NCI-H345 treated with DMSO at 0.1 percent for 48 hours (cell line): ENCODE measurements around the gene ANO1.

Experiments
- DNase-seq: peaks from one replicate; lab custom pipeline; 2025; ENCODE audit not compliant: unreplicated experiment; lab: John Stamatoyannopoulos, UW

The ANO1 gene

GRCh38 chr11:70072861-70073755, 5.0 kb upstream of the ANO1 start:
- peak; percentile 49 for DNase-seq

- DNase-seq = no peak
These were observed 4.2 kb upstream of the ANO1 start for GRCh38 chr11:70073871-70074371.

- no peak for DNase-seq
These were observed 3.4 kb upstream of the ANO1 start for GRCh38 chr11:70074746-70075145.

GRCh38 chr11:70075836-70076235, 2.3 kb upstream of the ANO1 start:
- no peak for DNase-seq

DNA sequence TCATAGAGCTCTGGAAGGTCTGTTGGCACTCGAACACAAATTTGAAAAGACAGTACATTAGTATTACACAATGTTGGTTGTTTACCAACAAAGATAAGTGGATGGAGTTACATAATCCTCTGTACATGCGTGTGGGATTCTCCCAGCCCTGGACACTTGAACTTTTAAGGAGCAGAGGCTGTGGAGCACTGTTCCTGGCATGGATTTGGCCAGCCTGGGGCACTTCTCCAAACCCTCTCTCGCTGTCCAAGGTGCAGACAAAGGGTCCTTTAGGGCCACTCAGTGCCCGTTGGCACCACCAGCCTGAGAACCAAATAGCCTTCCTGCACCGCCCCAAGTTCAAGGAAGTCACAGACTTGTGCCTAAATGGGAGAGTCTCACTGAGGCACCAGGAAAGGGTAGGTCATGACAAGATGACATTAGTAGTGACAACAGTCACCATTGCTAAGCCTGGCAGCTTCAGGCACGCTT, 1.6 kb upstream of the ANO1 start:
- no peak for DNase-seq

- DNase-seq = no peak
These were observed 564 bp upstream of the ANO1 start for GRCh38 chr11:70077411-70078094.

- no peak for DNase-seq
These were observed 882 bp downstream of the ANO1 start for GRCh38 chr11:70078781-70079616.

GRCh38 chr11:70079691-70080090, 1.6 kb downstream of the ANO1 start:
- DNase-seq = no peak

DNA sequence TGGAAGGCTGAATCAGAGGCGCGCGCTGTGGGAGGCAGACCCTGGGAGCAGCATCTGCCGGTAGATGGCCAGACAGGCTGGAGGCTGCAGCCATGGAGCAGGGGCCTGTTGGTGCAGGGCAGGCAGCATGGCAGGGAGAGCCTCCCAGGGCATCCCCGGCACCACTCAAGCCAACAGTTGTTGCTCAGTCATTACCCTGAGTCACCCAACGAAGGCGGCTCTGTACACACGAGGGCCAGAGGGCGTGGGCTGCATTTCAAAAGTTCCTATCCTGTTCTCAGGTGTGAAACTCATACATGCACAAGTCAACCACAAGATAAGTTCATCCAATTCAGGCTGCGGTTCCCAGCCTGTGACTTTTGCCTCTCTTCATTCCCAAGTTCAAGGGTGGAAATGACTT, 2.6 kb downstream of the ANO1 start:
- DNase-seq = no peak

DNA sequence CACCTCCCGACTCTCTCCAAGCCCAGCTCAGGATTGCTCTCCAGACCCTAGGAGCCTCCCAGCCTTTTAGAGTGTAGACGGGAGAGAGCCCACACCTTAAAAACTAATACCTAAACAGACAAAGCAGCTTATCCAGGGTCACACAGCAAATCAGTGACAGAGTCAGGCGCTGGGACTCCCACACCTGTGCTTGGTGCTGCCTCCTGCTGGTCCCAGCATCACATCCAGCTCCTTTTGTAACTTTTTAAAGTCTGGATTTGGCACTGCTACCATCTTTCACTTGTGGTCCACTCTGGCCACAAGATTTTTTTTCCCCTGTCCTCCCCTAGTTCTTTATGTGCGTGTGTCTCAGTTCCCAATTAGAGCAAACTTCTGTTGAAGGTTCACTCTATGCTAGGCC, 4.7 kb downstream of the ANO1 start:
- DNase-seq = no peak

- no peak for DNase-seq
These were observed 6.2 kb downstream of the ANO1 start for GRCh38 chr11:70084046-70084984.

GRCh38 chr11:70085815-70086769, 8.0 kb downstream of the ANO1 start:
- no peak for DNase-seq

- no peak for DNase-seq
These were observed 9.5 kb downstream of the ANO1 start for GRCh38 chr11:70087446-70088167.

DNA sequence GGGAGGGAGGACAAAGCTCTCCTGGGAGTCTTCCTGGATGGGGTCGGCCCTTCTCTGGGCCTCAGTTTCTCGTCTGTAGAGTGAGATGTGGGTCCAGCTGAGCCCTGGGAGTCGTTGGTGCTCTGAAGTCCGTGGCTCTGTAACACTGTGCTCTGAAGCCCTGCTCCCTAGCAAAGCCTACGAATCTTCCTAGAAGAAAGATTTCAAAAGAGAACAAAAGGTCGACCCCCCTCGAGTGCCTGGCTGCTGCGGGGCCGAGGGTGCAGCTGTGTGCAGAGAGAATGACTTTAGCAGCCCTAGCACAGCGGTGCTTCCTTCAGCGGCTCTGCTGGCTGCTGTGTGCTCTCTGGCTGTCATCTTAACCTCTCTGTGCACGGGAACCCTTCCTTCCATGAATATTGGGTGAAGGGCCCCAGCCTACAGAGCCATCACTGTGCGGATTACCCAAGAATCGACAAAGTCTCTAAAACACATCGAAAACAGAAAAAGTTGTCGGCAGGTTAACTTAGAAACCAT, 10.7 kb downstream of the ANO1 start:
- no peak for DNase-seq

DNA sequence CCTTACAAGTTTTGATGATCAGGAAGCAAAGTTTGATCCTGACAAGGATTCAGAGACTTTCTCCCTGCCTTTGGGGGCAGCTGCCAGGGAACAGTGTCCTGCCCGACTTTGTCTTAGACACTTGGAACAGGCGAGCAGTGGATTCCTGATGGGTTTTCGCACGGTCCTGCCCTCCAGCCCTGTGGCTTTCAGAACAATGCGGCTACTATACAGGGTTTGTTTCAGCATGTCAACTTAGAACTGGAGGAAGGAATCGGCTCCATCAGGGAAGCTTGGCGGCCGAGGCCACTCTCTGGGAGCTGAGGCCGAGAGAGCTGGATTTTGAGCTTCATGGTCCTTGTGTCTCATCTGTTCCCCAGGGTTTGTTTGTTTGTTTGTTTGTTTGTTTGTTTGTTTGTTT, 11.5 kb downstream of the ANO1 start:
- no peak for DNase-seq

DNA sequence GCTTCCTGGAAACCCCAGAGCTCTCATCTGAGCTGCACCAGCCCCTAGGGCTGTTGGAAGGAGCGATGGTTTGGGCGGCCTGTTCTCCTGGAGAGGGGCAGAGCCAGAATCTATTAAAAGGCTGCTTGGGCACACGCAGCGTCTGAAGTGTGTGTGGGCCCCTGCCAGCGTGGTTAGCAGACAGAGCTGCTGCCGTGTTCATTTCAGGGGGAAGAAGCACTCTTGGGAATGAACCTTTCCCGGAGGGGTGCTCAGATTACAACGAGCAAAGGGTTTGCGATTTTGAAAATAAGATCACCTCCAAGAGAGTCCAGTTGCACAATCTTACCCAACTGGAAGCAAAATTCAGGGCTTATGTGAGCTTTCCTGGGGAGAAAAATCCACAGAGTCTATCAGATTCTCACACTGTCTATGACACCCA, 12.9 kb downstream of the ANO1 start:
- no peak for DNase-seq

DNA sequence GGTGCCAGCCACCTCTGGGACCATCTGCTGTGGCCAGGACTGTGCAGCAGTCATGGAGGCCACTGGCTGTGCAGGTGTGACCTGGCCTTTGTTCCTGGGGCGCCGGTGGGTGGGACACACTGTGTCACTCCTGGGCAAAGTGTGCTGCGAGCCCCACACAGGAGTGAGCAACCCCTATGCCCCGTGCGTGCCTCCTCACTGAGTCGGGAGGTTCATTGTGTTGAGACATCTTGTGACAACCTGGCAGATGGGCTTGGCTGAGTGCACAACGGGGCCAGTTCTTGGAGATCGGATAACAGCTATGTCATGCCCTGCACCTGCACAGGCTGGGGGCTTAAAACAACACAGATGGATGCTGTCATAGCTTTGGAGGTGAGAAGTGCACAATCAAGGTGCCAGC, 13.5 kb downstream of the ANO1 start:
- DNase-seq = no peak
